ENCODE results near the gene NIFK.

DNA sequence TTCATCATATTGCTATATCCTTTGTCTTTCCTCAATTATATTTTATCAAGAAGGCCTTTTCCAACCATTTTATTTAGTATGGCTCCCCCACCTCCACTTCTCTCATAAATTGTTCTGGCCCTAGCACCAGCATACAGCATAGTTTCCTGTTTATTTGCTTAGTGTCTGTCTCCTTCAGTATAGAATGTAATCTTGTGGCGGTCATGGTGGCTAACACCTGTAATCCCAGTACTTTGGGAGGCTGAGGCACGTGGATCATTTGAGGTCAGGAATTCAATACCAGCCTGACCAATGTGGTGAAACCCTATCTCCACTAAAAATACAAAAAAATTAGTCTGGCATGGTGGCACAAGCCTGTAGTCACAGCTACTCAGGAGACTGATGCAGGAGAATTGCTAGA is 47.9 kb downstream of the NIFK start:
- TF ChIP-seq, protein P1, sequence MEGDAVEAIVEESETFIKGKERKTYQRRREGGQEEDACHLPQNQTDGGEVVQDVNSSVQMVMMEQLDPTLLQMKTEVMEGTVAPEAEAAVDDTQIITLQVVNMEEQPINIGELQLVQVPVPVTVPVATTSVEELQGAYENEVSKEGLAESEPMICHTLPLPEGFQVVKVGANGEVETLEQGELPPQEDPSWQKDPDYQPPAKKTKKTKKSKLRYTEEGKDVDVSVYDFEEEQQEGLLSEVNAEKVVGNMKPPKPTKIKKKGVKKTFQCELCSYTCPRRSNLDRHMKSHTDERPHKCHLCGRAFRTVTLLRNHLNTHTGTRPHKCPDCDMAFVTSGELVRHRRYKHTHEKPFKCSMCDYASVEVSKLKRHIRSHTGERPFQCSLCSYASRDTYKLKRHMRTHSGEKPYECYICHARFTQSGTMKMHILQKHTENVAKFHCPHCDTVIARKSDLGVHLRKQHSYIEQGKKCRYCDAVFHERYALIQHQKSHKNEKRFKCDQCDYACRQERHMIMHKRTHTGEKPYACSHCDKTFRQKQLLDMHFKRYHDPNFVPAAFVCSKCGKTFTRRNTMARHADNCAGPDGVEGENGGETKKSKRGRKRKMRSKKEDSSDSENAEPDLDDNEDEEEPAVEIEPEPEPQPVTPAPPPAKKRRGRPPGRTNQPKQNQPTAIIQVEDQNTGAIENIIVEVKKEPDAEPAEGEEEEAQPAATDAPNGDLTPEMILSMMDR (conservative IDR thresholded peaks at IDR 0.05; ENCODE audit: low read length), result no peak
- no peak for TF ChIP-seq EZH2phosphoT487 (IDR thresholded peaks at IDR 0.05; ENCODE audit: borderline replicate concordance)
